ENCODE data around the gene CSMD2. TPM values are rescaled to one million over a fixed set of nuclear protein-coding genes. Genes with fewer than 3 reads are reported as not detected.

CSMD2 gene
- total RNA-seq, 1 donor from 2014 or later, result 2.6 TPM

DNA sequence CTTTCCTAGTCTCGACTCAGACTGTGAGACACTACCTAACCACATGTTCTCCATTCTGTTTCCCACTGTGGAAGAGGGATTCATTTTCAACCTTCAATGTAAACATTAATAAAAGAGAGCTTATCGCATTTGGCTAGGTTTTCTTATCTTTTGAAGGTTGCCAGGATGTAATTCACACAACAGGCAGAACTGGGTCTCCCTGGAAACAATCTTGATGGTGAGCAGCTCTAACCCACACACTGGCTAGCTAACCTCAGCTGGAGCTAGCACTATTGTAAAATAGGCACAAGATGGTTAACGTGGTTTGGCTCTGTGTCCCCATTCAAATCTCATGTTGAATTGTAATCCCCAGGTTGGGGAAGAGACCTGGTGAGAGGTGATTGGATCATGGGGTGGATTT lies 617.5 kb downstream of the CSMD2 start:
- H2AFZ ChIP-seq (replicated peaks), result no peak overlapping the region
- TF ChIP-seq EZH2phosphoT487 (IDR thresholded peaks at IDR 0.05), result no peak
- no peak for TF ChIP-seq EZH2 (IDR thresholded peaks at IDR 0.05)
- TF ChIP-seq, protein P1, sequence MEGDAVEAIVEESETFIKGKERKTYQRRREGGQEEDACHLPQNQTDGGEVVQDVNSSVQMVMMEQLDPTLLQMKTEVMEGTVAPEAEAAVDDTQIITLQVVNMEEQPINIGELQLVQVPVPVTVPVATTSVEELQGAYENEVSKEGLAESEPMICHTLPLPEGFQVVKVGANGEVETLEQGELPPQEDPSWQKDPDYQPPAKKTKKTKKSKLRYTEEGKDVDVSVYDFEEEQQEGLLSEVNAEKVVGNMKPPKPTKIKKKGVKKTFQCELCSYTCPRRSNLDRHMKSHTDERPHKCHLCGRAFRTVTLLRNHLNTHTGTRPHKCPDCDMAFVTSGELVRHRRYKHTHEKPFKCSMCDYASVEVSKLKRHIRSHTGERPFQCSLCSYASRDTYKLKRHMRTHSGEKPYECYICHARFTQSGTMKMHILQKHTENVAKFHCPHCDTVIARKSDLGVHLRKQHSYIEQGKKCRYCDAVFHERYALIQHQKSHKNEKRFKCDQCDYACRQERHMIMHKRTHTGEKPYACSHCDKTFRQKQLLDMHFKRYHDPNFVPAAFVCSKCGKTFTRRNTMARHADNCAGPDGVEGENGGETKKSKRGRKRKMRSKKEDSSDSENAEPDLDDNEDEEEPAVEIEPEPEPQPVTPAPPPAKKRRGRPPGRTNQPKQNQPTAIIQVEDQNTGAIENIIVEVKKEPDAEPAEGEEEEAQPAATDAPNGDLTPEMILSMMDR (IDR thresholded peaks at IDR 0.05), result no peak
- peaks cover 2% of the 10 kb centered on the region for H3K27me3 Mint-ChIP-seq (ENCODE audit: insufficient read depth, low read depth)
- no peak overlapping the region for H3K4me3 Mint-ChIP-seq
- no peaks in the 10 kb centered on the region for H3K36me3 ChIP-seq
- no peak overlapping the region for H3K9ac ChIP-seq
- no peak overlapping the region for H3K4me2 ChIP-seq
- H3K36me3 Mint-ChIP-seq, result peaks cover 4% of the 10 kb centered on the region
- no peaks in the 10 kb centered on the region for H3F3A ChIP-seq (ENCODE audit: low read depth)
- H3K27me3 ChIP-seq, result no peaks in the 10 kb centered on the region
- H3K4me1 ChIP-seq, result no peaks in the 10 kb centered on the region
- no peaks in the 10 kb centered on the region for H4K20me1 ChIP-seq (ENCODE audit: low read depth)
- H3K9me3 ChIP-seq (ENCODE audit: low read depth), result no peaks in the 10 kb centered on the region
- no peak overlapping the region for H3K27ac ChIP-seq
- no peaks in the 10 kb centered on the region for H3K79me2 ChIP-seq (ENCODE audit: low read depth)
- no peak overlapping the region for H3K27ac Mint-ChIP-seq
- no peak for DNase-seq (ENCODE audit: low spot score)
- peaks cover 5% of the 10 kb centered on the region for H3K9me3 Mint-ChIP-seq
- no peaks in the 10 kb centered on the region for H3K4me1 Mint-ChIP-seq
- H3K4me3 ChIP-seq, result no peak overlapping the region

DNA sequence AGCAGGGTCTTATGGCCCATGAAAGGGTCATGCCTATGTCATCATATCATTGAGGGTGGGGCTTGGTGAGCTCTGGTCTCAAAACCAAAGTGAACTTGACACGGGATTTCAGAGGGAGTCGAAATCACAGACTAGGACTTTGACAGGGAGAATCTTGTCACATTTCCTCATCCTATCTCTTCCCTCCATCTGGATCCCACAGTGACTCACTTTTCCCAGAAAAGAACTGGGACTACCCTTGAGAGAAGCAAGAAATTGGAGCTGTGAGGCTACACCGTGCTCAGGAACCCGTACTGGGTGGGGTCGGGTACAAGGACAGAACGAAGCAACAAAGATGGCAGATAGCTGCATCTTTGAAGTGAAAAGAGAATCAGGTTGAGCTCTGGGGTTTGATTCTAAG lies 623.1 kb downstream of the CSMD2 start:
- Mint-ChIP-seq H3K27me3 (ENCODE audit: insufficient read depth, low read depth) (peaks cover 7% of the 10 kb centered on the region), H3K4me1 (no peaks in the 10 kb centered on the region), H3K36me3 (peaks cover 3% of the 10 kb centered on the region), H3K4me3 (no peak overlapping the region), H3K27ac (no peak overlapping the region), H3K9me3 (no peaks in the 10 kb centered on the region)
- DNase-seq (ENCODE audit: low spot score), result no peak
- Histone ChIP-seq H3K4me2 (no peak overlapping the region), H3K27me3 (no peaks in the 10 kb centered on the region), H3K9me3 (ENCODE audit: low read depth) (no peaks in the 10 kb centered on the region), H4K20me1 (ENCODE audit: low read depth) (no peaks in the 10 kb centered on the region), H3F3A (ENCODE audit: low read depth) (no peaks in the 10 kb centered on the region), H2AFZ (replicated peaks) (no peak overlapping the region), H3K36me3 (no peaks in the 10 kb centered on the region), H3K27ac (no peak overlapping the region), H3K79me2 (ENCODE audit: low read depth) (no peaks in the 10 kb centered on the region), H3K4me1 (no peaks in the 10 kb centered on the region), H3K4me3 (no peak overlapping the region), H3K9ac (no peak overlapping the region)
- TF ChIP-seq EZH2 (IDR thresholded peaks at IDR 0.05) (no peak), EZH2phosphoT487 (IDR thresholded peaks at IDR 0.05) (no peak)
- TF ChIP-seq, protein P1 (IDR thresholded peaks at IDR 0.05), result no peak

DNA sequence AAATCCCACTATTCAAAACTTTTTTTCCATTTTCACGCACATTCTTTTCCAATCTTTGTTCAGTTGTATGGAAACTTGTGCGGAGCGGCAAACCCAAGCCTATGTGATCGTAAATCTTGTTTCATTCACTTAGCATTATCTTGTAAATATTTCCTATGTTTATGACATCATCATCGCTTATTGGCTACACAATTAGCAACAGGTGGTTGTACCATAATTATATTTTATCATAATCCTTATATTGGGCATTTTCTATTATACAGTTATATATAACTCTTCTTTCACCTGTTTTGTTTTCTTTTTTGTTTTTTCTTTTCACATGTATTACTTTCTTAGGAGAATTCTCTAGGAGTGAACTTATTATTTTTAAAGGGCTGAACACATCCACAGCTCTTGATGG lies 627.1 kb downstream of the CSMD2 start:
- Histone ChIP-seq H4K20me1 (ENCODE audit: low read depth) (no peaks in the 10 kb centered on the region), H3K4me1 (no peaks in the 10 kb centered on the region), H3K36me3 (no peaks in the 10 kb centered on the region), H3K79me2 (ENCODE audit: low read depth) (no peaks in the 10 kb centered on the region), H3K27ac (no peak overlapping the region), H3K9ac (no peak overlapping the region), H3K4me2 (no peak overlapping the region), H3K4me3 (no peak overlapping the region), H3F3A (ENCODE audit: low read depth) (no peaks in the 10 kb centered on the region), H3K9me3 (ENCODE audit: low read depth) (no peaks in the 10 kb centered on the region), H3K27me3 (no peaks in the 10 kb centered on the region), H2AFZ (replicated peaks) (no peak overlapping the region)
- Mint-ChIP-seq H3K27me3 (ENCODE audit: insufficient read depth, low read depth) (peaks cover 5% of the 10 kb centered on the region), H3K27ac (no peak overlapping the region), H3K9me3 (no peaks in the 10 kb centered on the region), H3K4me1 (no peaks in the 10 kb centered on the region), H3K4me3 (no peak overlapping the region), H3K36me3 (peaks cover 7% of the 10 kb centered on the region)
- DNase-seq (ENCODE audit: low spot score), result no peak
- TF ChIP-seq, protein P1 (IDR thresholded peaks at IDR 0.05), result no peak
- TF ChIP-seq EZH2phosphoT487 (IDR thresholded peaks at IDR 0.05), result no peak

All from neural progenitor cell (in vitro differentiated cells).